Left ventricle myocardium inferior (tissue), 1 donor: ENCODE results near the gene CAMK2N2. TPM values are rescaled to one million over a fixed set of nuclear protein-coding genes. Genes with fewer than 3 reads are reported as not detected.

Experiments used
- DNase-seq: peaks from one replicate; pipeline ENCODE4 v3.0.0-alpha.2; 2020
- H3K27ac ChIP-seq: fragments of 200-600 bp; replicated peaks from 2 replicates; pipeline ENCODE4 v1.8.0; 2021
- H3K27me3 ChIP-seq: fragments of 200-600 bp; 2 replicates; pipeline ENCODE4 v1.8.0; 2021; ENCODE audit warnings: low read depth
- H3K36me3 ChIP-seq: fragments of 200-600 bp; 2 replicates; pipeline ENCODE4 v1.8.0; 2021
- H3K4me1 ChIP-seq: fragments of 200-600 bp; 2 replicates; pipeline ENCODE4 v1.8.0; 2021
- H3K4me3 ChIP-seq: fragments of 200-600 bp; 2 replicates; pipeline ENCODE4 v1.8.0; 2021; ENCODE audit warnings: mild to moderate bottlenecking, moderate library complexity
- H3K9me3 ChIP-seq: fragments of 200-600 bp; replicated peaks from 2 replicates; pipeline ENCODE4 v1.8.0; 2021
- intact Hi-C: fragments of 100-400 bp; cut with micrococcal nuclease; formaldehyde crosslinking; loops from one replicate; pipeline ENCODE4 v1.11.0; 2022
- total RNA-seq: library from RNA; stranded (reverse); fragmentation: NEBNext Ultra II Directional; extraction: Animal tissue kit (Norgen Biotek cat#: 25700); gene quantifications from one replicate; pipeline ENCODE4 v1.2.1, GENCODE V29; 2021
- TF ChIP-seq, protein P1 (sequence below): fragments of 200-600 bp; IDR thresholded peaks from 2 replicates; pipeline ENCODE4 v1.8.0; 2021; ENCODE audit warnings: antibody characterized with exemption, mild to moderate bottlenecking, borderline replicate concordance
- donor health status: DM: no; HTN: yes; CAD: no; lungs with severe emphysema.

CAMK2N2 gene
- total RNA-seq, 1 donor from 2014 or later: 0.16 TPM

DNA sequence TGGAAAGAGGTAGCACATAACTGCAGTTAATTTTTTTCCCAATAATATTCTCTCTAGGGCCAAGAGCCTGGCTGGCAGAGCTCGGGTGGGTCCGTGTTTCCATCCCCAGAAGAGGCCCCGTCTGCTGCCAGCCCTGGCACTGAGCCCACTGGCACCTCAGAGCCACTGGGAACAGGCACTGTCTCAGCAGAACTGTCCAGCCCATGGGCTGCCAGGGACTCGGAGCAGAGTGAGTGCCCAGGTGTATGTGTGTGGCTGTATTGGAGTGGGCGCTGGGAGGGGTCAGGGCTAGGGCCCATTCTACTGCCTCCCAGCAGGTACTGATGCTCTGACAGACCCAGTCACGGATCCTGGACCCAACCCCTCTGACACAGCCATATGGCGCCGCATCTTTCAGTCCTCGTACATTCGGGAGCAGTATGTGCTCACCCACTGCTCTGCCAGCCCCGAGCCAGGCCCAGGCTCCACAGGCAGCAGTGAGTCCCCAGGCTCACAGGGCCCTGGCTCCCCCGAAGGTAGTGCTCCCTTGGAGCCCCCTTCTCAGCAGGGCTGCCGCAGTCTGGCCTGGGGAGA lies 23.0 kb downstream of the CAMK2N2 start:
- intact Hi-C loops: no loop called here
- Histone ChIP-seq H3K27me3 (peaks cover 45% of the 10 kb centered on the region), H3K9me3 (no peaks in the 10 kb centered on the region), H3K4me1 (peaks cover 8% of the 10 kb centered on the region), H3K36me3 (peaks cover 14% of the 10 kb centered on the region), H3K4me3 (no peak overlapping the region), H3K27ac (no peak overlapping the region)
- DNase-seq: no peak
- TF ChIP-seq, protein P1, sequence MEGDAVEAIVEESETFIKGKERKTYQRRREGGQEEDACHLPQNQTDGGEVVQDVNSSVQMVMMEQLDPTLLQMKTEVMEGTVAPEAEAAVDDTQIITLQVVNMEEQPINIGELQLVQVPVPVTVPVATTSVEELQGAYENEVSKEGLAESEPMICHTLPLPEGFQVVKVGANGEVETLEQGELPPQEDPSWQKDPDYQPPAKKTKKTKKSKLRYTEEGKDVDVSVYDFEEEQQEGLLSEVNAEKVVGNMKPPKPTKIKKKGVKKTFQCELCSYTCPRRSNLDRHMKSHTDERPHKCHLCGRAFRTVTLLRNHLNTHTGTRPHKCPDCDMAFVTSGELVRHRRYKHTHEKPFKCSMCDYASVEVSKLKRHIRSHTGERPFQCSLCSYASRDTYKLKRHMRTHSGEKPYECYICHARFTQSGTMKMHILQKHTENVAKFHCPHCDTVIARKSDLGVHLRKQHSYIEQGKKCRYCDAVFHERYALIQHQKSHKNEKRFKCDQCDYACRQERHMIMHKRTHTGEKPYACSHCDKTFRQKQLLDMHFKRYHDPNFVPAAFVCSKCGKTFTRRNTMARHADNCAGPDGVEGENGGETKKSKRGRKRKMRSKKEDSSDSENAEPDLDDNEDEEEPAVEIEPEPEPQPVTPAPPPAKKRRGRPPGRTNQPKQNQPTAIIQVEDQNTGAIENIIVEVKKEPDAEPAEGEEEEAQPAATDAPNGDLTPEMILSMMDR: no peak

DNA sequence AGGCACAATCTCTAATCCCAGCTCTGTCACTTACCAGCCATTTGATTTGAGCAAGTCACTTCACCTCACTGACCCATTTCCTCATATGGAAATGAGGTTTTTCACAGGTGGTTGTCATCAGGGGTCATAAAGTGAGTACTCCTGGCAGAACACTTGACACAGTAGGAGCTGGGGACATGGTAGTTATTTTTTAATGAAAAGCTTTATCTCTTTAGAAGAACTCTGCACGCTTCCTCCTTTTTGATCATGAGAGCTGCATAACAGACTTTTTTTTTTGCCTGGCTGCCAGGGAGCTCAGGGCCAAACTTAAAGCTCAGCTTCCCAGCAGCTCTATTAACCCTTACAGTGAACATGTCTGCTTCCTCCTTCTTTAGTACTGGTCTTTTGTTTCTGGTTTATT lies 23.5 kb downstream of the CAMK2N2 start:
- Histone ChIP-seq H3K27ac (no peak overlapping the region), H3K4me3 (no peak overlapping the region), H3K4me1 (peaks cover 8% of the 10 kb centered on the region), H3K27me3 (peaks cover 50% of the 10 kb centered on the region), H3K36me3 (peaks cover 8% of the 10 kb centered on the region), H3K9me3 (no peaks in the 10 kb centered on the region)
- intact Hi-C loops: no loop called here
- no peak for DNase-seq
- TF ChIP-seq, protein P1: no peak

DNA sequence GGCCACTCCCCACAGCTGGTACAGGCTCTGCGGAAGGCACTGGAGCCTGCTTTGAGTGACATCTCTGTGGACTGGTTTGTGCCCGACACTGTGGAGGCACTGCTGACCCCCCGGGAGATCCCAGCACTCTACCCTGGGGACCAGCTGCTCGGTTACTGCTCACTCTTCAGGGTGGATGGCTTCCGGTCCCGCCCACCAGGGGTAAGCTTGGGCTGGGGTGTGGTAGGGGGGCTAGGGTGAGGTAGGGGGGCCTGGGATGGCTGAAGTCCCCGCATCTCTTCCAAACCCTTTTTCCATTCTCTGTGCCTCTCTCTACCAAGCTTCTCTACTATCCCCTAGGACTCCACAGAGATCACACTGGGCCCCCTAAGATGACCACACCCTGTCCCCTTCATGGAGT lies 24.1 kb downstream of the CAMK2N2 start:
- peaks cover 56% of the 10 kb centered on the region for H3K27me3 ChIP-seq
- H3K9me3 ChIP-seq: no peaks in the 10 kb centered on the region
- intact Hi-C loops: no loop called here
- no peak overlapping the region for H3K27ac ChIP-seq
- H3K4me1 ChIP-seq: peaks cover 8% of the 10 kb centered on the region
- H3K4me3 ChIP-seq: no peak overlapping the region
- no peak for DNase-seq
- TF ChIP-seq, protein P1: no peak
- H3K36me3 ChIP-seq: peaks cover 2% of the 10 kb centered on the region

DNA sequence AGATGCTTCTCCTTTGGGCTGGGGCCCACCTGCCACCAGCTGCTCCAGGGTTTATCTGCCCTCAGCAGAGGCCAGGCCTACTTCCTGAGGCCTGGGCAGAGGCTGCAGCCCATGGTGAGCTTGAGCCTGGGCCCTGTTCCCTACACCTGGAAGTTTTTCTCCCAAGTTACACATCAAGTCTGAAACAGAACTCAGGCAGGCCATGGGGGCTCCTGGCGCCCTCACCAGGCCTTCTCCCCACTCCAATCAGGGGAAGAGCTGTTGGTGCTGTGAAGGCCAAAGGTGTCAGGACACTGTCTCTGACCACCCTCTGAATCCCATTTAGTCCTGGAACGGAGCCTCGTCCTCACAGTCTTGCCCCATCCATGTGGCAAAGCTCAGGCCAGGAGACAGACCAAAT lies 24.7 kb downstream of the CAMK2N2 start:
- Histone ChIP-seq H3K4me1 (peaks cover 6% of the 10 kb centered on the region), H3K36me3 (no peaks in the 10 kb centered on the region), H3K27me3 (peaks cover 62% of the 10 kb centered on the region), H3K4me3 (no peak overlapping the region), H3K9me3 (no peaks in the 10 kb centered on the region), H3K27ac (no peak overlapping the region)
- no peak for DNase-seq
- intact Hi-C loops: no loop called here
- TF ChIP-seq, protein P1: no peak

DNA sequence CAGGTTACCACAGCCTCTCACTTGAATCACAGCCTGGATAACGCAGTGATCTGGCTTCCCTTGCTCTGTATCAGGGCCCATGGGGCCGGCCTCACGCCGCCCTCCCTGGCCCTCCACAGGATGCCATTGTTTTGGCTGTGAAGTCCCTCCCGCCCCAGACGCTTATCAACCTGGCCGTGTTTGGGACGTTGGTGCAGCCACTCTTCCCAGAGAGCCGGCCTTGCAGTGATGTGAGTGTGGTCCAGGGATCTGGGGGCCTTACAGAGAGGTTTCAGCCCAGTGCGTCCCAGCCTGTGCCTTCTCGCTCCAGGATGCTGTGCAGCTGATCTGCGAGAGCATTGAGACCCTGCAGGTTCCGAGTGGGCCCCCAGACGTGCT lies 25.3 kb downstream of the CAMK2N2 start:
- no peak overlapping the region for H3K27ac ChIP-seq
- peaks cover 68% of the 10 kb centered on the region for H3K27me3 ChIP-seq
- H3K4me3 ChIP-seq: no peak overlapping the region
- no peaks in the 10 kb centered on the region for H3K9me3 ChIP-seq
- TF ChIP-seq, protein P1: no peak
- no peaks in the 10 kb centered on the region for H3K36me3 ChIP-seq
- peaks cover under 1% of the 10 kb centered on the region for H3K4me1 ChIP-seq
- no peak for DNase-seq
- intact Hi-C loops: no loop called here
